Hematopoietic multipotent progenitor cell treated with erythropoietin and hydrocortisone succinate and interleukin-3 and kit ligand, for 8 days (in vitro differentiated cells): ENCODE results near the gene NAV2.
"Not testable (repeated sequence)": the region's sequence is repeated elsewhere in the genome, so short reads cannot be mapped to it uniquely, and the experiment has no call there.

Experiments
- DNase-seq: peaks from one replicate; pipeline ENCODE4 v3.0.0-alpha.2; 2015

NAV2 gene

DNA sequence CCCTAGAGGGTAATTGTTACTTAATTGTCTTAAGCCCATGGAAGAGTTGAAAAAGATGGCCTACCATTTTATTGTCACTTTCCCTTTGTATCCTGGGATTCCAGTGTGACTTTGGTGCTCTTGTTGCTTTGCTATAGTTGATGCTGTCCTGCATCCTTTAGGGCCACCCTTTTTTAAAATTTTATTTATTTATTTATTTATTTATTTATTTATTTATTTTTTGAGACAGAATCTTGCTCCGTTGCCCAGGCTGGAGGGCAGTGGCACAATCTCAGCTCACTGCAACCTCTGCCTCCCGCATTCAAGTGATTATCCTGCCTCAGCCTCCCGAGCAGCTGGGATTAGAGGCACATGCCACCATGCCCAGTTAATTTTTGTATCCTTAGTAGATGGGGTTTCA is 247.8 kb downstream of the NAV2 start:
- not testable (repeated sequence) for DNase-seq

DNA sequence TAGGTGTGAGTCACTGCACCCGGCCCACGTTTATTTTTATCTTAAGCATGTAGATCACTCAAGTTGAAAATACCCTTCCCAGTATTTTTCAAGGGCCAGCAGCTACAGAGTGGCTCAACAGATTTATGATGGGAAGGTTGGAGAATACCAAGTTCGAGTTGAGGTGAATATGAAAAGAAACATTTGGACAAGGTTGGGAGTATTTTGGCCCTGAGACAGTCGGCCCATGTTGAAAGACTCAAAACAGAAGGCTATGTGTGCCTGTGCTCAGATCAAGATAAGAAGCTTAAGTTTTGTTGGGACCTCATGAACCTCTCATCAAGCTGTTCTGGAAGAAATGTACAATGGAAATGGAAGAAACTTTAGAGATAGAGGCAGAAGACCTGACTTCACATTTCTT is 248.6 kb downstream of the NAV2 start:
- DNase-seq: no peak

DNA sequence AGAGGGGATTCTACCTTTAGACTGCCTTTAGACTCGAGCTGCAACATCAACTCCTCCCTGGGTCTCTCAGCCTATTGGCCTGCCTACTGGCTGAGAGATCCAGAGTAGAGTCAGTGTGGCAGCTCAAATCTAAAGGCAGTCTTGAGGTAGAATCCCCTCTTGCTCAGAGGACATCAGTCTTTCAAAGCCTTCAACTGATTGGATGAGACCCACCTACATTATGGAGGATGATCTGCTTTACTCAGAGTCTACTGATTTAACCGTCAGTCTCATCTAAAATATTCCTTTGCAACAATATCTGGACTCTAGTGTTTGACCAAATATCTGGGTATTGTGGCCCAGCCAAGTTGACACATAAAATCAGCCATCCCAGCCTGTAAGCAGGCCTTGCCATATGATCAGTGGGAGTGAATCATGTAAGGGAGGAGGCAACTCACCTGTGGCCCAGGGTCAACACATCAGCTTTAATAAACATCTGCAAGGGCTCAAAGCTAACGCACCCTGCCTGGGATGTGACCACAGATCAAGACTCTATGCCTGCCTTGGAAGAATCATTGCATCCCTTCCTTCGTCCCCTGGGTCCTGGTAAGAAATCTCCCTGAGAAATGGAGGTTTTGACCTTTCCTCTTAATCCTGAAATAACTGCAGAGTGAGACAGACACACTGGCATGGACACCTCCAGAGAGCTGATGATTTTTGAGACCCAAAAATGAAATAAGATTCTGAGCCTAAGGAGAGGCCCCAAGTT is 249.6 kb downstream of the NAV2 start:
- DNase-seq: no peak

DNA sequence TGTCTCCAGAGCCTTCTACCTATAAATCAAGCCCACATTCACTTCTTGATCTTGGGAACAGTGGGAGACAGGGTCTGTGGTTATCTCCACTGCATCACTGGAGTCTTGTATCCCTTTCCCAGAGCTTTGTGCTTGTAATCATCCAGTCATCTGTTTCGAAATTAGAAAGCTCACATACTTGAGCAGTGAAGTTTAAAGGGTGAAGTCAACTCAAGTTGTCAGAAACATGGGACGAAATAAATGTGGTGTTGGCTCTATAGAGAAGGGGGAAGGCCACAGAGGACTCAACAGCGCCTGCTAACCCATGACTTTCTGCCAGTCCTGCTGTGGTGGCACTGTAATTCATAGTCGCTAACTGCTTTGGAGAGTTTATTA is 250.2 kb downstream of the NAV2 start:
- DNase-seq: no peak

DNA sequence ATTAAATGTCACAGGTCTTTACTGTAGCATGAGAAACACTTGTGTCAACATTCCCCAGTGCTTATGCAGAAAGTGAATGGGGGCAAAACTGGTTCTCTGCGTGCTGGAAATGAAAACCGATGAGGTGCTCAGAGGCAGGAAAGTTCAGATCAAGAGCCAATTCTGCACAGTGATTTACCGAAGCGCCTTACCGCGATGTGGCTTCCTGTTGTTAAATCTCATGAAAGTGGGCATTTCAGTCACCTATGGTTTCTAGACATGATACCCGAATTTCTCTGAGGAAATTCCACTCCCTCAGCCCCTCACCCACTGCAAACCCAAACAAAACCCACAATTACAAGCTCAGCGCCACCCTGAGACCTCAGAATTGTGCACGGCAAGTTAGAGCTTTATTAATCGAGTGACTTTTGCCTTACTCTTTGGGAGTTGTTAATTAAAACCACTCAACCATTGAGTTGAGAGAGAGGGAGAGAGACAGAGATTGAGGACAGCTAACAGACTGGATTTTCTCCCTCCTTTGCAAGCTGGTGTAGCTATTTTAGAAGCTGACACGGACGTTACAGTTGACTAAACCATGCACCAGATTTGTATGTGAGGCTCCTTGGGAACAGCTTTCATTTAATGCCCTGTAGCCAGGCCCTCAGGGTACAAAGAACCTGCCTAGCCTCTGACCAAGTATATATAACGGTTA is 251.2 kb downstream of the NAV2 start:
- no peak for DNase-seq

DNA sequence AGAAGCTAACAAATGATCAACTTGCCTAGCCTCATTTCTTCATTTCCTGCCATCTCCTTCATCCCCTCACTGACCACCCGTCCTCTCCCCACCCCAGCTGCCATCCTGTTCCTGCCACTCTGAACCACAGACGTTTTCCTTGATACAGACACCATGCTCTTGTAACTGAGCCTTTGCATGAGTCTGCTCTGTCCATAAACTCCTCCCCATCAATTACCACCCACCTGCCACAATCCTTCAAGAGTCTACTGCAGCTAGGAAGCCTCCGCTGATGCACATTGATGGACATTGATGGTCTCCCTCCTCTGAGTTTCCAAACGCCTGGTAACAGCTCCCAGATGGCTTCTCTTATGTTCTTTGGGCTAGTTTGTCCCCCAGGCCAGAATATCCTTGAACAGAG is 253.8 kb downstream of the NAV2 start:
- DNase-seq: no peak

DNA sequence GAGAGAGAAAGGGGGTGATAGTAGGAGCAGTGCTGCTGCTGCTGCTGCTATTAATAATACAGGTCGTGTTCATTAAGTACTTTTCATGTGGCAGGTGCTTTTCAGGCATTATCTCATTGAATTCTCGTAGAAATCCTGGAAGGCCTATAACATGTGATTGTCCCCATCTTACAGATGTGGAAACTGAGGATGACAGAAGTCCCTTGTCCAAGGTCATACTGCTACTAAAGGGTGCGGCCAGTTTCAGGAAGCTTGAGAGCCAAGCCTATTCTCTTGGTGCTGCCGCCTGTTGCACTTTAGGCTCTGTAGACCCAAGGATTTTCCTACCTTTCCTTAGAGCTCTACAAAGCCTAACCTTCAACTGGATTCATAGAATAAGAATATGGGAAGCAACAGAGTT is 254.3 kb downstream of the NAV2 start:
- DNase-seq: no peak

DNA sequence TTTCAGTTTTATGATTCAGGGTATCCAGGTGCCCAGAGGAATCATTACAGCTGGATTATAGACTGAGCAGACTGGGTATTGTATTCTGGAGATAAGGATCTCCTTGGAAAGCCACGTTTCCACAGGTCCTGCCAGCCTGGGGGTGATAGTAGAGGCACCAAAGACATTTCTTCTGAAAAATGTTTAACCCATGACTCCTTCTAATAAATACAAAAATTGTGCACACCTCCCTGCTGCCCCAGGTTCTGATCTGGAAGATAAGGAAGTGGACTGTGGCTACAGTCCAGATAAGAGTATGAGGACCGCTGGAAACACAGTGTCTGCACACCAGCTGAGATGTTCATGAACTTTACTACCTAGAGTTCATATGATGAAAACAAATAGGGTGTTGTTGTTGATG is 255.2 kb downstream of the NAV2 start:
- no peak for DNase-seq

DNA sequence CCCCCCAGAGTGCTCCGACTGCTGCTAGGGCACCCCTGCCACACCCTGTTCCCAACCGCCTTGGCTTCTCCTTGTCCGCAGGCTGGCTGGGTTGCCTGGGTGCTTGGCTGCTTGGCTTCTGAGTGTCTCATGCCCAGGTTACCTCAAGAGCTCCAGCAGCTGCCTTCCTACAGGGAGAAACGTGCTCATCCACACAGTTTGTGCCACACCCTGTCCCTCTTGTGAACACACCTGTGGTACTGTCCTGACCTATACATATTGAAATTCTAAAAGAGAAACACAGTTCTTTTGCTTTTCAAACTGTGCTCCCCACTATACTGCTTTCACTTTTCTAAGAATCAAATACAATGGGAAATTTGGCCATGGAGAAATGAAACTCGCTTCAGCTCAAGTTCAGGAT is 256.2 kb downstream of the NAV2 start:
- DNase-seq: no peak

DNA sequence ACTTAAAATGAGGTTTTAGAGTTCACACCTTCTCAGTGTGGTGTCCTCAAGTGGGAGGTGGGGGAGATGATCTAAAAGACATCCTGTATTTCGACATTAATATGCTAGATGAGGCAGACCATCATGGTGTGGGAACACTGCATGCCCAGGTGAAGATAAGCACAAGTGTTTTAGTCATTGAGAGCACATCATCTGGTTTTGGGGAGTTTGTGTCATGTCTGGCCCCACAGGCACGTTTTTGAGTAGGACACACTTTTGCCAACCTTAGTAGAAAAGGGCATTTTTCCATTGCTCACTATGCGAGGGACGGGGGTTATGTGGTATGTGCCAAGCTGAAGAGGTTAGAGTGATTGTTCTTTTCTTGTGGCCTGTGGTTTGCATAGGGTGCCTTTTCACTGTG is 258.3 kb downstream of the NAV2 start:
- DNase-seq: no peak

DNA sequence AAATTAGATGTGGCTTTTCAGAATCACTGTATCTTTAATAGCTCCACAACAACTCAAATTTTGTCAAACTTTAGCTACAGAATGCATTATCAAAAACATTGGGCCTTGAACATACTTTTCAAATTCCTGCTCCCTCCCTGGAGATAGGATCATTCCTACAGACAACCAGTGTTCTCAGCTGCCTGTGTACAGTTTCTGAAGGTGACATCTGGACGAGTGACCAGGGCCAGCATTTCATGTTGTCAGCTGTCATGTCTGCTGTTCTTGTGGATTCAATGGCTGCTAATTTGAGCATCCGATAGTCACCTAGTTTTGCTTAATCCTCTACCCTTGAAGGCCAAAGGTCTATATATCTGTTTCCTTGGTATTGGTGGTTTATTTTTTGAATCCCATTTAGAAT is 259.5 kb downstream of the NAV2 start:
- DNase-seq: no peak

DNA sequence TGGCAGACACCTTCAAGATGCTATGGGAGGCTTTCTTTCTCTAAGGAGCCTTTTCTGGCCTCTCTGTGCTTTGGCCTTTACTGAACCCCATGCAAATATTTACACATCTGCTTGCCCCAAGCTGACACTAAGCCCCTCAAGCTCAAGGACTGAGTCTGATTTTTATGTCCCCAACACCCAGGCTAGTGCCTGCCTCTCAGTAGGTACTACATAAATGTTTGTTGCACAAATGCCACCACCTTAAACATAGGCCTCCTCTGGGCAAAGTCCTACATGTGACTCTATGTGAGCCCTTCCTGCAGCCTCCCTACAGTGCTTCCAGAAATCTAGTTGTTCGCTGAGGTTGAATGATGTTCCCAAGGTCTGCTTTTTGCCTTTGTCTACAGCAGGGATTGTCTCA is 260.0 kb downstream of the NAV2 start:
- DNase-seq: no peak

DNA sequence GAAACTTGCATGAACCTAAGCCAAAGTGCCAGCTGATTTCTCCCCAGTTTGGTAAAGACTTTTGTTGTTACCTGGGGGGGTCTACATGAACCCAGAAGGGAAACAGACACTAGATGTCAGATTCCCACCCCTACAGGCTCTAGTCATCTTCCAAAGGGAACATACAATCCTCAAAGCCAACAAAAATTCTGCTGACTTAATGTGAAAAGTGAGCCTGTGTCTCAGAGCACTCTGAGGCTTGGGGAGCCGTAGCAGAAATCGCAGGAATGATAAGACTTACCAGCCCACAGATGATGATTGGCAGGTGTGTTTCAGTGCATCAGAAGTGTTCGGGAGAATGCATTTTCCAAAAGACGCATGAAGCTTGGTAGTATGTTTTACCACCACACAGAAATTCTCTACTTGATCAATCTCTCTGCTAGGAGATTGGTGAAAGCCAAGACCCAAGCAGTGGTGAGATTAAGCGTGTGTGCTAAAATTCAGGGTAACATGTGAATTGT is 260.5 kb downstream of the NAV2 start:
- no peak for DNase-seq

DNA sequence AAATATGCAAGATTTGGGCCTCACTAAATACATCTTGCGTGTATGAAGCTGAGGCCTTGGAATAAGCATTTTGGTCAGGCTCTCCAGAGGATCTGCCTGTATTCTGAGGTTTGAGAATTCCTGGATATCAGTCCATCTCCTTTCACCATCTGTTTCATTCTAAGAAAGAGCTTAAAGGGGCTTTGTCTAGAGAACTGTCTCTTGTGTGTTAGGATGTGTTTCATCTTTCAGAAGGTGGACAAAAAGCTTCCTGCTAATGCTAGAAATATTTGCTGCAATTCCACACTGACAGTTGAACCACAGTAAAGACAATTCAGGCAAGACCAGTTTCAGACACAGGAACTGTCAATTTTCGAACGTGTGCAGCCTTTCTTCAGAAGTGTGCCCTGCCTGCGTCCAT is 262.2 kb downstream of the NAV2 start:
- DNase-seq: peak; percentile 43

DNA sequence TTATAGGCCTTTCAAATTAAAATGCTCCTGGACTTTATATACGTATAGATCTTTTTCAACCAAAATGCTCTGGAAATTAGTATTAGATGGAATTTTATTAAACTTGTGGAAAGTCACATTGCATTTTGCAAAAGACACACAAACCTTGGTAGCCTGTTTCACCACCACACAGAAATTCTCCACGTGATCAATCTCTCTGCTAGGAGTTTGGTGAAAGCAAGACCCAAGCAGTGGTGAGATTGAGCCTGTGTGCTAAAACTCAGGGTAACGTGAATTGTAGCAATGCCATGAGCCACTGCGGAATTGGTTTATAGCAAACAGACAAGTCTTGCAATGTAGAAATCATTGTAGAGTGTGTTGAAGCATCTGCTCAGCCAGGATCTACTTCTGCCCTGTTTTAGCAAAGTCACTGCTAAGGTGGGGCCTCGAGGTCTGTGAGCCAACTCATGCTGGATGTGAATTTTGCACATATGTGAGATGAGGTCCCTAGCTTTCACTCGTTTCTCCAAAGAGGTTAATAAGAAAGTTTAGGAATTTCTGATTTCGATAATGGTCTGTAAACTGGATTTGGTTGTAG is 262.9 kb downstream of the NAV2 start:
- DNase-seq: no peak

DNA sequence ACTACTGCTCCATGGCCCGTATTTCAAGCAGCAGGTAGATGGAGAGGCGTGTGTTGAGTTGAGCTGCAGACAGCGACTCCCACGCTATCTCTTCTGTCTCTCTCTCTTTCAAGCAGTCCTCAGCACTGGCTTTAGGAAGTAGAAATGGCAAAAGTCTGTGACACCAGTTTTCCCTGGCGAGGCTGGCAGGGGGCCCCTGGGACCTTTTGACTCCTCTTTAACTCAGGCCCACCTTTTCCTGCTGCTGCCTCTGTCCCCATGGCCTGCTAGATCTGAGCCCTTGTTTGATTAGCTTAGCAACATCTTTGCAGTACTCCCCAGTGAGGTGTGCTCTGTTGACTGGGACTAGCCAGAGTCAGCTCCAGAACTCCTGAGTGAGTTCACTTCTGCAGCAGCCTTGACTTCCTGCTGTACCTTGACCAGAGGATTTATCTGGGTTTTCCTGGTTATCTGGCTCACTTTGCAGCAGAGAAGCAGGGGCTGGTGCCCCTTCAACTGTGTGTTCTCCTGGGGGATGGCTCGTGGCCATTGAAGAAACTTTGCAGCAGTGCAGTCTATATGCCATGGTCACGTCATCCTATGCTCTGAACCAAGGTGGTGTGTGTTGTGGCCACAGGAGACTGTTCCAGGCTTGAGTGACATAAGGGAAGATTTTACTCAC is 263.8 kb downstream of the NAV2 start:
- DNase-seq: no peak

DNA sequence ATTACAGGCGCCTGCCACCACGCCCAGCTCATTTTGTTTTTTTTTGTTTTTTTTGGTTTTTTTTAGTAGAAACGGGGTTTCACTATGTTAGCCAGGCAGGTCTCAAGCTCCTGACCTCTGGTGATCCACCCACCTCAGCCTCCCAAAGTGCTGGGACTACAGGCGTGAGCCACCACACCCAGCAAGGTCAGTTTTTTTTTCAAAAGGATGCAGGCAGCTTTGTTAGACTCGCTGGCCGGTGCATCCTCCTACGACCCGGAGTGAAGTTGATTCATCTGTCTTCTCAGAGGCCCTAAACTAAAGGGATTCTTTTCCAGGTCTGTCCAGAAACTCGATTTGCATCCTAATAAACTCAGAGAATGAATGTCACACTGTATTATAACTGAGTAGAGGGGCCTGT is 265.3 kb downstream of the NAV2 start:
- DNase-seq: no peak

DNA sequence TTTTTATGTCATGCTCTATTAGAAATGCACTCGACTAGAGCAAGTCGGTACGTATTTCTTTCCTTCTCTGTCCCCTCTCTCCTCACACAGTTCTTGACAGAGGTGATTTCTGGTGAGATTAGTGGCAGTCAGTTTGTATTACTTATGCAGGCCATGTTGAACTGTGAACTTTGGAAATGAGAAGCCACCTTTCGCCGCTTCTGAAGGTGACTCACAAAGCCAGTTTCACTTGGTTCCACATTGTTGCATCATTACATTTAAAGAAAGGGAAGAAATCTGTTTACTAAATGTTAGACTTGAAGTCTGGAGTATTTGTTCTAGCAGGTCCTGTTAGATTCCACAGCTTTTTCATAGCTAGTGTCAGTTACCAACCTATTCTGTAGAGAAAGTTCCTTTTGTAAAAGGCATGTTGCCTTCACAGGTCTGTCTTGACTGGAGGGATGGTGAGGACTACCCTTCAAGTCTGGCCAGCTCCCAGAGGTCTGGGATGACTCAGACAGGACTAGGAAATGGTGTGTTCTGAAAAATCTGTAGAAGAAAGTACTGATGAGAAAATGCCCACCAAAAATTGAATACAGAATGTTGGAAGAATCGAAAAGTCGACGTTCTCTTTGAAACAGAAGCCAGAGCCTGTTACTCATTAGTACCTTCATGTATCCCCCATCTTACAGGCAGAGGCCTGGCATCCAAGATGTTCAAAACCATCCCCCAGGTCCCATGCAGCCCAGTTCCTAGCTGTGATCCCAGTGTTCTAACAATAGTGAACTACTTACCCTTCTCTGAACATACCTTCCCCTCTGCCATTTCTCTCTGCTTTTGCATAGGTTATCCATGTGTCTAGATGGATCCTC is 266.3 kb downstream of the NAV2 start:
- DNase-seq: no peak

DNA sequence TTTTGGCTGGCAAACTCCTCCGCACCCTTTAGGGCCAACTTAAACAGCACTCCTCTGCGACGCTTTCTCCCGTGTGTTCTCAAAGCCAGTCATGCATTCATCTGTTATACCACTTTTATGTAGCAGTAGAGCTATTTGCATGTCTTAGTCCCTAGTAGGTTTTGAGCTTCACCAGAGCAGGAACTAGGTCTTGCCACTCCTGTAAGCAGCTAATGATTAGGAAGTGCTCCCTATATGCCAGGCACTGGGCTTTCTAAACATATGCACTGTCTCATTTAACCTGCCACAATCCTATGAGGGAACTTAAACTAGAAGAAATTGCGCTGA is 266.8 kb downstream of the NAV2 start:
- DNase-seq: no peak

DNA sequence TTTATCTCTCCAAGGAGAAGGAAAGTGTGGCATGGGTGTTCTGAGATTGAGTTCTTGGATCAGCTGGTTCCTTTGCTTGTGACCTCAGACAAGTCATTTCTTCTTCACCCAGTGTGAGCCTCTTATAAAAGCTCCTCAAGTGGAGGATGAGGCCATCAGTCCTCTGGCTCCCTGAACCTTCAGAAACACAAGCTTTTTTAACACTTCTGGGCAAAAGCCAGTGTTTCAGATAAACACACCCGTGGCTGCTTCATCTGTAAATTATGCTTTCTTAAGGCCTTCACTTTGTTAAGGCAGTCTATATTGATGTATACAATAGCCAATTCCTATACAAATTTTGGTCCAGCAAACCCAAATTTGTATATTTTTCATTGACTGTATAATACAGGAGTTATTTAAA is 267.8 kb downstream of the NAV2 start:
- peak; percentile 32 for DNase-seq

DNA sequence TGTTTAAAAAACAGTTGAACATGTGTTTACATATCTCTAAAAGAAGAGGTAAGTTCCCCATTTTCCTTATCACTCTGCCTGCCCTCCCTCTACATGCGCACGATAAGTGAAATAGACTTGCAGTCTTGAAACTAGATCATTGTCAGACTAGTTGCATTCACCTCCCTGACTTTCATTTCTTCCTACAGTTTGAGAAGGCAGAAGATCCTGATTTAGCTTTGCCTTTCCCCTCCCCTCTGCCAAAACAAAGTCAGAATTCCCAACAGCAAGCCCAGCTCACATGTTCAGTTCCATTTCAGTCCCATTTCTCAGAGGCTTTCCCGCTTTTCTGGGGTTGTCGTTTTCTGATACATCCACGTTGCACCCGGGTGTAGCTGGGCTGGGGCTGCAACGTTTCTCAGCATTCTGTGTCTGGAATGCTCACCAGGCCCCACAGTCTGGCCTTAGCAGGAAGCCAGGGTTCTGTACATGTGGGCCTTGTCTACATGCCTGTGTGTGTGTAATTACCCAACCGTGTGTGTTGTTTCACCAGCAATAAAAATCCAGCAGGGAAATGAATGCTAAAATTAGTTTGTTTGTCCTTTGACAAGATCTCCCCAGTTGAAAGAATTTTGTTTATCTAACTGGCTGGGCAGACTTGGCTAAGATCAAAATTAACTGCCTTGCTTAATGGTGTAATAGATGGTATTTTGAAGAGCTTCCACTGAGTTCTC is 268.5 kb downstream of the NAV2 start:
- DNase-seq: peak; percentile 53

DNA sequence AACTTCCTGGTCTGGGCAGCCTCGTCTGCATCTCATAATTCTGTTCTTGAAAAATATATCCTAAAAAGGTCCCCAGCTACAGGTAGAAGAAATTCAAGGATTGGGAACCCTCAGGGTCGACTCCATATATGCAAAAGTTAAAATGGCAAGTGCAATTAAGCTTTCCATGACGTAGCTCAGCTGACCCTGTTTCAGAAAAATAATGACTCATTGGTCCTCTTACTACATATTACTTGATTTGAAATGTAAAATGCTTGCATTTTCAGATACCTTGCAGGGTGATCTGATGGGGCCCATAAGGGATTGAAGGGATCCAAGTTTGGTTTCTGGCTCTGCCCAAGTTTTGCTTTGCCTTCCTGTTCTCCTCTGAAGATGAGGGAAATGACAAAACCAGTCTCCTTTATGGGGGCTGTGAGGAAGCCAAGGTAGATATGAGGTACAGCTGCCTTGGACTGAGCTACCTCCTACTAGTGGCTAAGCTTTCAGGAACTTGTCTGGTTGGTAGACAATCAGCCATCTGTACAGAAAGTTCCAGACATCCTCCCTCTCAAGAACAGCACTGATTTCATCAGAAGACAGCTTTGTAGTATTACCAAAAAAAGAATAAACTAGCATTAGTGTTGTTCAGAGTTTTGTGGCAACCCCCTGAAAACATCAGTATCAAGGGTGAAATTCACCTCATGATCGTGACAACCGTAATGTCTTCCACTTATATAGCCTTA is 270.3 kb downstream of the NAV2 start:
- DNase-seq: no peak
